ENCODE results near the gene DPP6.

DNA sequence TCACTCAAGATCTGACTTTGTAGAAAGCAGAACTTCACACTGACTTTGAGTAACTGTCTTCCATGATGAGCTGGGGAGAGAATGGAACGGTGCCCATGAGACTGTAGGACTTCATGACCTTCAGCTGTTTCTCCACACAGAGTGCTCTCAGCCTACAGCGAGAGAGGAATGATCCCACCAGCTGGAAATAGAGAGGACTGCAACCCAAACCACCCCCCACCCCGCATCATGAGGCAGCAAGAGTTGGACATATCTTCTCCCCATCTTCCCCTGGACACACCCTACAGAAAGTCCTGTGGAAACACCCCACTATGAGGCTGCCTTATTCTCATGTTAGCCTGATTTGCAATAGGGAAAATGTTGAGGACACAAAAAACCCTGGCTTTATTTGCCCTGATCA lies 638.2 kb downstream of the DPP6 start:
- TF ChIP-seq, protein P1, sequence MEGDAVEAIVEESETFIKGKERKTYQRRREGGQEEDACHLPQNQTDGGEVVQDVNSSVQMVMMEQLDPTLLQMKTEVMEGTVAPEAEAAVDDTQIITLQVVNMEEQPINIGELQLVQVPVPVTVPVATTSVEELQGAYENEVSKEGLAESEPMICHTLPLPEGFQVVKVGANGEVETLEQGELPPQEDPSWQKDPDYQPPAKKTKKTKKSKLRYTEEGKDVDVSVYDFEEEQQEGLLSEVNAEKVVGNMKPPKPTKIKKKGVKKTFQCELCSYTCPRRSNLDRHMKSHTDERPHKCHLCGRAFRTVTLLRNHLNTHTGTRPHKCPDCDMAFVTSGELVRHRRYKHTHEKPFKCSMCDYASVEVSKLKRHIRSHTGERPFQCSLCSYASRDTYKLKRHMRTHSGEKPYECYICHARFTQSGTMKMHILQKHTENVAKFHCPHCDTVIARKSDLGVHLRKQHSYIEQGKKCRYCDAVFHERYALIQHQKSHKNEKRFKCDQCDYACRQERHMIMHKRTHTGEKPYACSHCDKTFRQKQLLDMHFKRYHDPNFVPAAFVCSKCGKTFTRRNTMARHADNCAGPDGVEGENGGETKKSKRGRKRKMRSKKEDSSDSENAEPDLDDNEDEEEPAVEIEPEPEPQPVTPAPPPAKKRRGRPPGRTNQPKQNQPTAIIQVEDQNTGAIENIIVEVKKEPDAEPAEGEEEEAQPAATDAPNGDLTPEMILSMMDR (IDR thresholded peaks at IDR 0.05; ENCODE audit: low read depth, low read length) = no peak
- no peak for TF ChIP-seq POLR2A (IDR thresholded peaks at IDR 0.05; ENCODE audit: extremely low read depth, insufficient read length)
- TF ChIP-seq, protein P2, sequence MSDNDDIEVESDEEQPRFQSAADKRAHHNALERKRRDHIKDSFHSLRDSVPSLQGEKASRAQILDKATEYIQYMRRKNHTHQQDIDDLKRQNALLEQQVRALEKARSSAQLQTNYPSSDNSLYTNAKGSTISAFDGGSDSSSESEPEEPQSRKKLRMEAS (IDR thresholded peaks at IDR 0.05; ENCODE audit: low read depth, low read length) = no peak
- TF ChIP-seq MYC (IDR thresholded peaks at IDR 0.05; ENCODE audit: low read depth, low read length) = no peak
